Measurements from ENCODE around the gene NKX1-1. TPM values are rescaled to one million over a fixed set of nuclear protein-coding genes. Genes with fewer than 3 reads are reported as not detected.
A peak's percentile ranks its signal among the peaks of the same experiment; 100 is the strongest.

NKX1-1 gene
- total RNA-seq, 6 experiments from 2014 or later = not detected

- intact Hi-C loops (cut with DNase I) = no loop called here
These were observed 5.5 kb upstream of the NKX1-1 start for GRCh38 chr4:1411436-1412375.

GRCh38 chr4:1410491-1411325 lies 4.5 kb upstream of the NKX1-1 start:
- Histone ChIP-seq H3K4me3 (no peak overlapping the region), H3K27me3 (peaks cover 5 to 26% of the 10 kb centered on the region in 2 donors), H3K27ac (no peak overlapping the region), H3K4me1 (no peaks in the 10 kb centered on the region), H3K9me3 (no peaks in the 10 kb centered on the region), H3K36me3 (no peaks in the 10 kb centered on the region)
- intact Hi-C loops (cut with DNase I) = no loop called here
- TF ChIP-seq POLR2A (IDR thresholded peaks at IDR 0.05) = no peak
- TF ChIP-seq CTCF (IDR thresholded peaks at IDR 0.05) = no peak
- ATAC-seq = peak; percentile 42 to 74 (median 59)
- WGBS (ENCODE audit: insufficient coverage, low coverage, low lambda C conversion rate, missing lambda C conversion rate) = 29% methylated on average over 11 of the region's 48 CpGs
- DNase-seq = peak in 2 of 3 donors; percentile 36 to 56

More at GRCh38 chr4:1411436-1412375, 5.5 kb upstream of the NKX1-1 start:
- Histone ChIP-seq H3K36me3 (no peaks in the 10 kb centered on the region), H3K4me3 (no peak overlapping the region), H3K27ac (no peak overlapping the region), H3K9me3 (no peaks in the 10 kb centered on the region), H3K4me1 (no peaks in the 10 kb centered on the region), H3K27me3 (peaks cover 5 to 22% of the 10 kb centered on the region in 2 donors)
- DNase-seq (peak in 1 of 3 donors; percentile 38), ATAC-seq (no peak)
- no peak for TF ChIP-seq POLR2A (IDR thresholded peaks at IDR 0.05)
- no peak for TF ChIP-seq CTCF (IDR thresholded peaks at IDR 0.05)
- whole genome bisulfite sequencing (ENCODE audit: insufficient coverage, low coverage, low lambda C conversion rate, missing lambda C conversion rate) = 54% methylated on average over 6 of the region's 17 CpGs

GRCh38 chr4:1409491-1410425 lies 3.5 kb upstream of the NKX1-1 start:
- no peak overlapping the region for H3K27ac ChIP-seq
- TF ChIP-seq CTCF (IDR thresholded peaks at IDR 0.05) = no peak
- TF ChIP-seq POLR2A (IDR thresholded peaks at IDR 0.05) = no peak
- peaks cover 5 to 34% of the 10 kb centered on the region in 2 donors for H3K27me3 ChIP-seq
- DNase-seq = peak in 2 of 3 donors; percentile 28 to 54
- no peak for ATAC-seq
- WGBS (ENCODE audit: insufficient coverage, low coverage, low lambda C conversion rate, missing lambda C conversion rate) = 31% methylated on average over 12 of the region's 27 CpGs
- no peaks in the 10 kb centered on the region for H3K4me1 ChIP-seq
- H3K9me3 ChIP-seq = no peaks in the 10 kb centered on the region
- no peak overlapping the region for H3K4me3 ChIP-seq
- no peaks in the 10 kb centered on the region for H3K36me3 ChIP-seq
- intact Hi-C loops (cut with DNase I) = no loop called here

GRCh38 chr4:1409079-1409478 lies 2.8 kb upstream of the NKX1-1 start:
- H3K36me3 ChIP-seq = no peaks in the 10 kb centered on the region
- H3K4me3 ChIP-seq = no peak overlapping the region
- intact Hi-C loops (cut with DNase I) = no loop called here
- TF ChIP-seq CTCF (IDR thresholded peaks at IDR 0.05) (no peak), POLR2A (IDR thresholded peaks at IDR 0.05) (no peak)
- ATAC-seq (no peak), DNase-seq (peak in 2 of 3 donors; percentile 27 to 53)
- H3K9me3 ChIP-seq = no peaks in the 10 kb centered on the region
- H3K27me3 ChIP-seq = peaks cover 5 to 41% of the 10 kb centered on the region in 2 donors
- no peak overlapping the region for H3K27ac ChIP-seq
- 13% methylated on average over 1 of the region's 14 CpGs for WGBS (ENCODE audit: insufficient coverage, low coverage, low lambda C conversion rate, missing lambda C conversion rate)
- H3K4me1 ChIP-seq = no peaks in the 10 kb centered on the region
